ENCODE results near the gene OR51B6.
A peak's percentile ranks its signal among the peaks of the same experiment; 100 is the strongest.

Gene OR51B6

DNA sequence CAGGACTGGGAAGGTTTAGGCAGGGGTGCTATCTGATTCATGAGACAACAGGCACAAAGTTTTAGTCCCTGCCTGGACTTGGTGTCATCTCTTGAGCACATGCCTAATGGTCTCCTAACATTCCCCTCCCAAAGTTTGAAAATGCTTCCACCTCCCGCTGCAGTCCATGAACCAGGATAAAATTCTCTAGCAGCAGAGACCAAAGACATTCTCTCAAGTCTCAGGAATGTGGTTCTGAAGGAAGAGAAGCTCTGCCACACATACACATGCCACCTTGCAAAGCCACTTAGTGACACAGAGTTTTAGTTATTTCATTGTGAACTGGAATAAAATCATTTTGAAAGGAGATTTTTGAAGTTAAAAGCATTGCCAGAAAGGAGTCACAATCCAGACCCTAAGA, 15.5 kb downstream of the OR51B6 start:
- no peak for DNase-seq

DNA sequence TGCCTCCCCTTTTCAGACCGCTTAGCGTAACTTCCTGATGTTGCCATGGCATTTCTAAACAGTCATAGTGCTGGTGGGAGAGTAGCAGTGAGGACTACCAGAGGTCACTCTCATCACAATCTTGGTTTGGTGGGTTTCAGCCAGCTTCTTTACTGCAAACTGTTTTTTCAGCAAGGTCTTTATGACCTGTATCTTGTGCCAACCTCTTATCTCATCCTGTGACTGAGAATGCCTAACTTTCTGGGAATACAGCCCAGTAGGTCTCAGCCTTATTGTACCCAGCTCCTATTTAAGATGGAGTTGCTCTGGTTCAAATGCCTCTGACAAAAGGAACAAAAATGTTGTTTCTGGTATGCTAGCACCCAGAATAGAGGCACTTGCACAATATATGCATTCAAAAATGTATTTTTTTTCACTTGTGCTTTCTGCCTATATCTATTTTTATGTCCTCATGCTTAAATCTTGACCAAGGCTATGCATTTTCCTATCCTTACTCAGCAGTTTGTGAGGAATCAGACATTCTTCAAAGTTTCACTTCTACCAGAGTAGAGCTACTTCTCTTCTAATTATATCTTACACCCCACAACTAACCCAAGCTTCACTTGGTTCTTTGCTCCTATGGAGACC, 16.3 kb downstream of the OR51B6 start:
- no peak for DNase-seq

DNA sequence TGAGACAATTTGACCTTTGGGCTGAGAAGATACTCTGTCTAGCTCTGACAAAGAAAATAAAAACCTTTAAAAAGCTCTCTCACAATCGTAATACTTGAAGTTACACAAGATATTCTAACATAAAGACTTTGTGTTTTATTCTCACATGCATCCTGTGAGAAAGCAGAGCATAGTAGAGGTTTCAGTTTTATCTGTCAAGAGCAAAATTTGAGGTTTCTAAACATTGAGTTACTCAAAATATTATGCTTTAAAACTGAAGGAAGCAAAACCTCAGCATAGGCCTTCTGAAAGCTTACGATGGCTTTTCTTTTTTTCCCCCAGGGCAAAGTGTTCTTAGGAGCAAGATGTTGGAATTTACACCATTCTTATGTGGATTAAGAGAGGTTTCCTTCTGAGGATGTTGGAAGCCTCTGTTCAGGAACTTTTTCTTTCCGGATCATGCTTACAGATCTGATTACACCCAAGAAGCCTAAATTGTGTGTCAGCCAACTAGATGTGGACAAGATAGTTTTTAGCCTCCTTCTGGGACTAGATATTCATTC, 17.3 kb downstream of the OR51B6 start:
- DNase-seq: no peak

DNA sequence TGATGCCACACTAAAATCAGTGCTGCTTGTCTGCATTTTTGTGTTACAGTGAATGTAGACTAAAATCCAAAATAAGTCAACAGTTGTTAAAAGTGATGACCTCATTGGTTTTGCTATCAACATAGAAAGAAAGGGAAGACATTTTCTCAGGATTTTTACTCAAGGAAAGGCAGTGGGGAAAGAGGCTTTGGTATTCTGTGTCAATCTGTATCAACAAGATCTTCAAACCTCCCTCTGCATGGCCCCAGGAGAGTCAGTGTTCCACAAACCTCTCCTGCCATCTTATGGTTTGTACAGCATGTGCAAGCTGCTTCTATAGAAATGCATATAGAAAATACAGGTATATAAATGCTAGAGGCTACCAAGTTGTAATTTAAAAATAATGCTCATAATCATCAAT, 18.5 kb downstream of the OR51B6 start:
- no peak for DNase-seq

DNA sequence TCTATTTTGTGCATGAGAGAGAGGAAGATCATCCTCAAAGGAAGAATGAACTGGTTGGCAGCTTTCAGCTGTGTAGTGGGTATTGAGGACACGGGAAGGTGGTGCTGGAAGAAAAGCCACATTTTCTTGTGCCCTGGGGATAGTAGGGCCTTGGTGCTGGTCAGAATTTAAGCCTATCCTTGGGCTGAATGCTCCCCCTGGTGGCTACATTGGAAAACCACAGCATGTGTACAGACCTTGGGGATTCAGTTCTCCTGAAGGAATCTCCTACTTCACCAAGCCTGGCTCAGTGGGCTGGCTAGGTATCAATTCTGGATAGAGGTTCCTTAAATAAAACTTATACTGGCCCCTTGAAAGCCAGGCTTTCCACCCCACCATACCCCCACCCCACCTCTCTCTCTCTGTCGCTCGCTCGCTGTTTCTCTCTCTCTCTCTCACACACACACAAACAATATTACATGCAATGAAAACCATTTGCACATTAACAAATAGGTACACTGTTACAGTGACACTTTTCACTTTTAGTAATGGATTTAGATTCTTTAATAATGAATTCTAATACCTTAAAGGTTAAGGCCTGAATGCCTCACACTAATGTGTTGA, 29.5 kb downstream of the OR51B6 start:
- DNase-seq: peak; percentile 3

DNA sequence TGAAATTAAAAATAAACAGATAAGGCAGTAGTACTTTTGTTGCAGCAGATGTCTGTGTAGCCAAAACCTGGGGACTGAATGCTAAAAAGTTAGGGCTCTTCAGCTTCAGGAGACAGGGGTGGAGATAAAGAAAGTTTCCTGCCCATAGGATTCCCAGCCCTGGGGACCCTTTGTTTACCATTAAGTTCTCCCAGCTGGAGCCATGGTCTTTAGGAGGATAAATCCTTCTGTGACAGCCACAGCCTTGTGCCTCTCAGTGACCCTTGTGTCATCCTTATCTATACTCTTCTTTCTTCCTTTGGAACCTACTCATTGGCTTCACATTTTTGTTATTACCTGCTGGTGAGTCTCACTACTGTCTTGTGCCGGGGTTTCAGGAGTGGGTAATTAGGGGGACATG, 32.3 kb downstream of the OR51B6 start, which contains the start of gene OR51M1:
TSS of gene OR51M1 (plus strand) at position 237 of the 400 bp plus-strand sequence. CDS start 5,587 bp downstream, outside the sequence.
- DNase-seq: no peak

DNA sequence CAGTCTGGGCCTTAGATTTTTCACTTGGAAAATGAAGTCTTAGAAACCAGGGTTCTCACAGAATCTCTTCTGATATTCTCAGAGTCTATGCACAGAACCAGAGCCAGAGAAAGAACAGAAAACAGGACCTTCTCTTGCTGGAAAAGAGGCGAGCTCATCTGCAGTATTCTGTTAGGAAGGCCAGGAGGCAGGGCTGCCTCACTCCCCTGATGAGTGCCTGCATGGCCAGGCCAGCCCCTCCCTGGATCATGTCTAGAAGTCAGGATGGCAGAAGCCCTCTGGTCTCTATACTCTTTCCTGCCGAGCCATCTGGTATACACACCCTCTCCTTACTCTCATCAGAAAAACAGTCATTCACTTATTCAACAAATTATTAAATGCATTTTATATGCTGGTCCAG, 33.0 kb downstream of the OR51B6 start:
- no peak for DNase-seq

DNA sequence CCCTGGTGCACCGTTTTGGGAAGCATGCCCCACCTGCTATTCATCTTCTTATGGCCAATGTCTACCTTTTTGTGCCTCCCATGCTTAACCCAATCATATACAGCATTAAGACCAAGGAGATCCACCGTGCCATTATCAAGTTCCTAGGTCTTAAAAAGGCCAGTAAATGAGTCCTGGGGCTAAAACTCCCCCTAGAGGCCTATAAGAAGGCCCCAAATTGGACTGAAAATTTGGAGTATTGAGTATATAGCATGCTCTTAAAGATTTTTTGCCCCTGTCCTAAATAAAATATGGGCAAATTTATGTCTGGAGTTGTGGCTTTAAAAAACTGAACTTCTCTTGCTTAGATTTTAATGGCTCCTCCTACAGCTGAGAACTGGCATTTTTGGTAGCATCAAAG, 38.9 kb downstream of the OR51B6 start:
- no peak for DNase-seq

DNA sequence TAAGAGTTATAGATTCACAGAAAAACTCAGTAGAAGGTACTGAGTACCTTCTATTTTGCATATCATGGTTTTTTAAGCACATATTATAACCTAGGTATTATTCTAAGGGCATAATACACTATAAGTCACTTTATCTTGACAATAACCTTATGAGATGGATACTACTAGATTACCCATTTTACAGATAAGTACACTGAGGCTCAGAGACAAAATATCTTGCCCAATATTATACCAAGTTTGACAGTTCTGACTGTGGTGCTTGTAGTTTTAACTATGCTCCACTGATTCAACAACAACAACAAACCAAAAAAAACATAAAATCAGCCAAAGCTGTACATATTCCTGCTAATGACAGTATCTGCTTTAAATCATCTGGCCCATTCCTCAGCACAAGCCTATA, 42.8 kb downstream of the OR51B6 start:
- DNase-seq: no peak

DNA sequence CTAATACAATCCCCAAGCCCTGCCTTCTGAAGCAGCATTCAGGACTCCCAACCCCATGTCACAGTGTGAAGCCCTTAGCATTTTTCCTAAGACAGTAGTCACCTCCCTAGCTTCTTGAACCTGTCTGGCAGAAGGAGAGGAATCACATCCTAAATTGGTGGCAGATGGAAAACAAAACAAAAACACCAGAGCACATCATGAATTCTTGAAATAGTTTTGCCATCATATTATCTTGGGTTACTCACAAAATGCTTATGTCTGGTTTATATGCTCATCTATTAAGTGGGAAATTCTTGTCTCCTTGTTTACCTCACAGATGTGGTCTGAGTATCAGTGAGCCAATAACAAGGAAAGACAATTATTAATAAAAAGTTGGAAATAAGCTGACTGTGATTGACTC, 47.6 kb downstream of the OR51B6 start:
- no peak for DNase-seq

Data from NCI-H526 treated with DMSO at 0.1 percent for 48 hours (cell line).